ENCODE data around the gene CLIC4.
"Not testable (repeated sequence)": the region's sequence is repeated elsewhere in the genome, so short reads cannot be mapped to it uniquely, and the experiment has no call there.

The CLIC4 gene

DNA sequence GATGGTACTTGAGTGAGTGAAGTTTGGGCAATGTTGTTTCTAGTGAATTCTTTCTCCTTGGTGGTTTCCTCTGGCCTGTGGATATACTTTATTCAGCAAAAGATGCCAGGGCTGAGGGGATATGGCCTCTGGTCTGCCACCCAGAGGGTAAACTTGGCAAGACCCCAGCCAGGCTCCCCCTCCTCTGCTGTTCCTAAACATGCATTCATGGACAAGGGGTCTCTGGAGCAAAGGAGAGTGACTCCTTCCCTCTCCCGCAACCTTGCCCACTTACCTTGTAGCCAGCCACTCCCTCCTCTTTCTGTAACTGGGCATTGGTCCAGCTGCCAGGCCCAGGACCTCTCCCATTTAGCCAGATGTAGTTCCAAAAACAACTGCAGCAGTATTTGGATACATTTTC is 141.0 kb downstream of the CLIC4 start:
- DNase-seq, result no peak

DNA sequence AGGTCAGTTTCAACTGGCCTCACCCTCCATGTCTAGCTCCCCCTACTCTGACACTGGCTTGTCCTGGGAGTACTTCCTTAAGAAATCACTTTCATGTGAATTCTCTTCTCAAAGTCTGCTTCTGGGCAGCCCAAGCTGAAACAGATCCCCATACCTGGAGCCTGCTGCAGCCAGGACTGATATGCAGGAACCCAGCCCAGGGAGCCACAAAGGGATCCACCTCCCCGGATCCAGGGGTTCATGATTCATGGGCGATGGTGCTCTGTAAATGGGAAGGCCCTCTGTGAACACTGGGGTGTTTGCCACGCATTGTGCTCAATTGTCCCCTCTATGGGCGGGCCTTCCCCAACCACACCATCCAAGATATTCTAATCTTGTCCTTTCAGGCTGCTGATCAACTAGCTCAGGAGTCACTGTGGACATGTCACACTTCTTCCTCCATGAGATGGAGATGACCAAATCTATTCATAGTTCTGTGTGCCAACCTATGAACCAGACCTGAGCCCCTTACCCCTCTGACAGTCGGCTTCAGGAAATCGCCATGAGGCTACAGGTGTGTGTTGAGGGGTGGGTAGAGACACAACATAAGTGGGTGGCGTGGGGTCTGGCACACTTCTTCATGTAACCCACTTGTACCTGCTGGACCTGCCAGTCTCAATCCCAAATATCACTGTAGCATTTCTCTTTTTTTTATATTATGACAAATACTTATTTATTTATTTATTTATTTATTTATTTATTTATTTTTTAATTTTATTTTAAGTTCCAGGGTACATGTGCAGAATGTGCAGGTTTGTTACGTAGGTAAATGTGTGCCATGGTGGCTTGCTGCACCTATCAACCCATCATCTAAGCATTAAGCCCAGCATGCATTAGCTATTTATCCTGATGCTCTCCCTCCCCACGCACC is 143.1 kb downstream of the CLIC4 start:
- no peak for DNase-seq

DNA sequence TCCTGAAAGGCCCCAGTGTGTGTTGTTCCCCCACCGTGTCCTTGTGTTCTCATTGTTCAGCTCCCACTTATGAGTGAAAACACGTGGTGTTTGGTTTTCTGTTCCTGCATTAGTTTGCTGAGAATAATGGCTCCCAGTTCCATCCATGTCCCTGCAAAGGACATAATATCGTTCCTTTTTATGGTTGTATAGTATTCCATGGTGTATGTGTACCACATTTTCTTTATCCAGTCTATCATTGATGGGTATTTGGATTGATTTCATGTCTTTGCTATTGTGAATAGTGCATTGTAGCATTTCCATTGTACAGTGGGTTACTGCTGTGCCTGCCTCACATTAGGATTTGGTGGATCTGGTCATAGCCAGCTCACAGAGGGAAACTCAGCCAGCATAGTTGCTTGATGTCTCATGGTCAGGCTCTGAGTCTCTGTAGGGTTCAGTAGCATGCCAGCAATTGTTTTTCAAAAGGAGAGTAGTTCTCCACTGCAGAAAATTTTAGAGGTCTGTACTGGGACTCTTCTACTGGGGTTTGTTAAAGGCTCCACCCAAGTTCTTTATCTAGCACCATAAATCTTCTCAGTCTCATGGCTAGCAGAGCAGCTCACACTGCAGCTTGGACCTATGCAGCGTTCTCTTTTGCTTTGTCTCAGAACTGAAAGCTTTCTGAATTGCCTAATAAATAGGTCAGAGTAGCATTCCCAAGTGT is 143.9 kb downstream of the CLIC4 start:
- DNase-seq, result no peak

DNA sequence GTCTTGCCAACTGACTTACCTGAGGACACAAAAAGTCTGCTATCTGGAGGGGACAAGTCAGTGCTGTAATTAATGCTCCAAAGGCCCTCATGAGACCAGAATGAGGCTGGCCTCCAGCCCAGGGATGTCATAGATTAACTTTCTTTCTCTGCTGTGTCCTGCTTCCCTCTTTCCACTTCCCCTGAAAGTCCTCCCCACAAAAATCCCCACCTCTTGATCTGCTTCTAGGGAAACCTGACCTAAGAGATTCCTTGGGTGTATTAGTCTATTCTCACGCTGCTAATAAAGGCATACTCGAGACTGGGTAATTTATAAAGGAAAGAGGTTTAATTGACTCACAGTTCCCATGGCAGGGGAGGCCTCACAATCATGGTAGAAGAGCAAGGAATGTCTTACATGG is 145.6 kb downstream of the CLIC4 start:
- DNase-seq, result no peak

DNA sequence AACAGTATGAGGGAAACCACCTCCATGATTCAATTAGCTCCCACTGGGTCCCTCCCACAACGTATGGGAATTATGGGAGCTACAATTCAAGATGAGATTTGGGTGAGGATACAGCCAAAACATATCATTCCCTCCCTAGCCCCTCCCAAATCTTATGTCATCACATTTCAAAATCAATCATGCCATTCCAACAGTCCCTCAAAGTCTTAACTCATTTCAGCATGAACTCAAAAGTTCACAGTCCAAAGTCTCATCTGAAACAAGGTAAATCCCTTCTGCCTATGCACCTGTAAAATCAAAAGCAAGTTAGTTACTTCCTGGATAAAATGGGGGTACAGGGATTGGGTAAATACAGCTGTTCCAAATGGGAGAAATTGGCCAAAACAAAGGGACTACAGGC is 146.1 kb downstream of the CLIC4 start:
- DNase-seq, result not testable (repeated sequence)

DNA sequence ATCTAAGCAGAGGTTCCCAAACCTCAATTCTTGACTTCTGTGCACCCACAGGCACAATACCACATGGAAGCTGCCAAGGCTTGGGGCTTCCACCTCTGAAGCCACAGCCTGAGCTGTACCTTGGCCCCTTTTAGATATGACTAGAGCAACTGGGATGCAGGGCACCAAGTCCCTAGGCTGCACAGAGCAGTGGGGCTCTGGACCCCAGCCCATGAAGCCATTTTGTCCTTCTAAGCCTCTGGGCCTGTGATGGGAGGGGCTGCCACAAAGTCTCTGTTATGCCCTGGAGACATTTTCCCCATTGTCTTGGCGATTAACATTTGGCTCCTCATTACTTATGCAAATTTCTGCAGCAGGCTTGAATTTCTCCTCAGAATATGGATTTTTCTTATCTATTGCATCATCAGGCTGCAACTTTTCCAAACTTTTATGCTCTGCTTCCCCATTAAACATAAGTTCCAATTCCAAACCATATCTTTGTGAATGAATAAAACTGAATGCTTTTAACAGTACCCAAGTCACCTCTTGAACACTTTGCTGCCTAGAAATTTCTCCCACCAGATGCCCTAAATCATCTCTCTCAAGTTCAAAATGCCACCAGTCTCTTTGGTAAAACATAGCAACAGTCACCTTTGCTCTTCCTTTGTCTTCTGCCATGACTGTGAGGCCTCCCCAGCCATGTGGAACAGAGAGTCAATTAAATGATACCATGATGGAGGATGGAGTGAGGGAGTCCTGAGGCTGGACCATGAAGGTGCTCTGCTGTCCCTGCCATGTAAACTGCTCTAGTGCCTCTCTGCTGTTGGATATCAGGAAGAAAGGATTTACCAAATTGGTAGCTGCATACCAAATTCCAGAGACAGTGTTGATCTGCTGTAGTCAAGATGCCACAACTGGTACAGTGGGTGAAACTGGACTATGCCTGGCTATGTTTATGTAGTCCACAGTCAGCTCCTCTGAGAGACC is 147.2 kb downstream of the CLIC4 start:
- DNase-seq, result no peak

DNA sequence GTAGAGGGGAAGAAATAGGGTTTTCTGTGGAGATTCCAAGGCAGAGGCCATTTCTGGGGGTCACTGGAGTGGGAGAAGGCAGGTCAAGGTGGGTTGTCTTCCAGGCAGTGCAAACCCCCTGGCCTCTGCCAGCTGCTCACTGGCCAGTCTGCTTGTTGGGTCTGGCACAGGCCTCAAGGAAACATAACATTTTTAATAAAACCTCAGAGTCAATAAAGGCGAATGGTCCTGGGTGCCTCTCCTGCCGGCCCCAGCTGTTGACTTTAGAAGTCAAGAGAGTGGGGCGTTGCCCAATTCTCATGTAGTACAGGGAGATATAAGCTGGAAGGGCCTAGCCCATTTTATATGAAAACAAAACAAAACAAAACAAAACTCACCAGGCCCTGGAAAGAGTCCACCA is 148.2 kb downstream of the CLIC4 start:
- no peak for DNase-seq
